ENCODE data around the gene GPD2.

DNA sequence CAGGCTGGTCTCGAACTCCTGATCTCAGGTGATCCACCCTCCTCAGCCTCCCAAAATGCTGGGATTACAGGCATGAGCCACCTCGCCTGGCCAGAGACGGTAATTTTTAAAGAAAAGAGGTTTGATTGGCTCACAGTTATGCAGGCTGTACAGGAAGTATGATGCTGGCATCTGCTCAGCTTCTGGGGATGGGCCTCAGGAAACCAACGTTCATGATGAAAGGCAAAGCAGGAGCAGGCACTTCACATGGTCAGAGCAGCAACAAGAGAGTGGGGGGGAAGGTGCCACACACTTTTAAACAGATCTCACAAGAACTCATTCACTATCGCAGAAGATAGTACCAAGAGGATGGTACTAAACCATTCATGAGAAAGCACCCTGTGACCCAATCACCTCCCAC lies 38.0 kb upstream of the GPD2 start:
- TF ChIP-seq, protein P1, sequence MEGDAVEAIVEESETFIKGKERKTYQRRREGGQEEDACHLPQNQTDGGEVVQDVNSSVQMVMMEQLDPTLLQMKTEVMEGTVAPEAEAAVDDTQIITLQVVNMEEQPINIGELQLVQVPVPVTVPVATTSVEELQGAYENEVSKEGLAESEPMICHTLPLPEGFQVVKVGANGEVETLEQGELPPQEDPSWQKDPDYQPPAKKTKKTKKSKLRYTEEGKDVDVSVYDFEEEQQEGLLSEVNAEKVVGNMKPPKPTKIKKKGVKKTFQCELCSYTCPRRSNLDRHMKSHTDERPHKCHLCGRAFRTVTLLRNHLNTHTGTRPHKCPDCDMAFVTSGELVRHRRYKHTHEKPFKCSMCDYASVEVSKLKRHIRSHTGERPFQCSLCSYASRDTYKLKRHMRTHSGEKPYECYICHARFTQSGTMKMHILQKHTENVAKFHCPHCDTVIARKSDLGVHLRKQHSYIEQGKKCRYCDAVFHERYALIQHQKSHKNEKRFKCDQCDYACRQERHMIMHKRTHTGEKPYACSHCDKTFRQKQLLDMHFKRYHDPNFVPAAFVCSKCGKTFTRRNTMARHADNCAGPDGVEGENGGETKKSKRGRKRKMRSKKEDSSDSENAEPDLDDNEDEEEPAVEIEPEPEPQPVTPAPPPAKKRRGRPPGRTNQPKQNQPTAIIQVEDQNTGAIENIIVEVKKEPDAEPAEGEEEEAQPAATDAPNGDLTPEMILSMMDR (conservative IDR thresholded peaks at IDR 0.05; ENCODE audit: low read length) = no peak
- TF ChIP-seq EZH2phosphoT487 (IDR thresholded peaks at IDR 0.05; ENCODE audit: borderline replicate concordance) = no peak
